Muscle of back (tissue), 13 donors: Measurements from ENCODE around the gene KERA. TPM values are rescaled to one million over a fixed set of nuclear protein-coding genes. Genes with fewer than 3 reads are reported as not detected.
"Not testable (repeated sequence)": the region's sequence is repeated elsewhere in the genome, so short reads cannot be mapped to it uniquely, and the experiment has no call there.

Source experiments
- DNase-seq, 3 donors: peaks; one replicate each; pipeline versions ENCODE4 v3.0.0 to v3.0.0-alpha.2; 2013
- long read RNA-seq, 9 donors: transcript quantifications; one replicate each; lab custom pipeline, GENCODE V29; 2026
- polyA plus RNA-seq, 10 donors: library from polyadenylated mRNA; unstranded; fragments of 120-200 nt; gene quantifications; one replicate each; pipeline ENCODE4 v1.2.1, GENCODE V29; 2013; ENCODE audit not compliant: insufficient read length in 10 of 10

KERA gene, protein sequence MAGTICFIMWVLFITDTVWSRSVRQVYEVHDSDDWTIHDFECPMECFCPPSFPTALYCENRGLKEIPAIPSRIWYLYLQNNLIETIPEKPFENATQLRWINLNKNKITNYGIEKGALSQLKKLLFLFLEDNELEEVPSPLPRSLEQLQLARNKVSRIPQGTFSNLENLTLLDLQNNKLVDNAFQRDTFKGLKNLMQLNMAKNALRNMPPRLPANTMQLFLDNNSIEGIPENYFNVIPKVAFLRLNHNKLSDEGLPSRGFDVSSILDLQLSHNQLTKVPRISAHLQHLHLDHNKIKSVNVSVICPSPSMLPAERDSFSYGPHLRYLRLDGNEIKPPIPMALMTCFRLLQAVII
- 100 to 1,000 TPM in 5 of 10 donors, 10 to 100 TPM in 5; 14.8 to 197 (median 87.1) TPM for polyA plus RNA-seq
- long read RNA-seq, donor 1, transcript KERA-201 (3 exons, 2,162 nt) = major isoform, 43 of 73 reads
- long read RNA-seq, donor 1, partial matches to known transcripts = 25 of 73 reads
- long read RNA-seq, donor 1, other reads (novel, unspliced or antisense) = 5 of 73 reads
- long read RNA-seq, donor 2, transcript KERA-201 (3 exons, 2,162 nt) = major isoform, 20 of 38 reads
- long read RNA-seq, donor 2, partial matches to known transcripts = 18 of 38 reads
- long read RNA-seq, donor 2, other reads (novel, unspliced or antisense) = 0 of 38 reads
- long read RNA-seq, donor 3 = 0 reads
- long read RNA-seq, donor 4, transcript KERA-201 (3 exons, 2,162 nt) = major isoform, 47 of 73 reads
- long read RNA-seq, donor 4, partial matches to known transcripts = 26 of 73 reads
- long read RNA-seq, donor 4, other reads (novel, unspliced or antisense) = 0 of 73 reads
- long read RNA-seq, donor 5, transcript KERA-201 (3 exons, 2,162 nt) = major isoform, 26 of 56 reads
- long read RNA-seq, donor 5, partial matches to known transcripts = 30 of 56 reads
- long read RNA-seq, donor 5, other reads (novel, unspliced or antisense) = 0 of 56 reads
- long read RNA-seq, donor 6, transcript KERA-201 (3 exons, 2,162 nt) = major isoform, 46 of 64 reads
- long read RNA-seq, donor 6, partial matches to known transcripts = 18 of 64 reads
- long read RNA-seq, donor 6, other reads (novel, unspliced or antisense) = 0 of 64 reads
- long read RNA-seq, donor 7, transcript KERA-201 (3 exons, 2,162 nt) = major isoform, 31 of 44 reads
- long read RNA-seq, donor 7, partial matches to known transcripts = 13 of 44 reads
- long read RNA-seq, donor 7, other reads (novel, unspliced or antisense) = 0 of 44 reads
- long read RNA-seq, donor 8, transcript KERA-201 (3 exons, 2,162 nt) = major isoform, 13 of 45 reads
- long read RNA-seq, donor 8, partial matches to known transcripts = 32 of 45 reads
- long read RNA-seq, donor 8, other reads (novel, unspliced or antisense) = 0 of 45 reads
- long read RNA-seq, donor 9, partial matches to known transcripts = 0 of 1 reads
- long read RNA-seq, donor 9, other reads (novel, unspliced or antisense) = 0 of 1 reads

DNA sequence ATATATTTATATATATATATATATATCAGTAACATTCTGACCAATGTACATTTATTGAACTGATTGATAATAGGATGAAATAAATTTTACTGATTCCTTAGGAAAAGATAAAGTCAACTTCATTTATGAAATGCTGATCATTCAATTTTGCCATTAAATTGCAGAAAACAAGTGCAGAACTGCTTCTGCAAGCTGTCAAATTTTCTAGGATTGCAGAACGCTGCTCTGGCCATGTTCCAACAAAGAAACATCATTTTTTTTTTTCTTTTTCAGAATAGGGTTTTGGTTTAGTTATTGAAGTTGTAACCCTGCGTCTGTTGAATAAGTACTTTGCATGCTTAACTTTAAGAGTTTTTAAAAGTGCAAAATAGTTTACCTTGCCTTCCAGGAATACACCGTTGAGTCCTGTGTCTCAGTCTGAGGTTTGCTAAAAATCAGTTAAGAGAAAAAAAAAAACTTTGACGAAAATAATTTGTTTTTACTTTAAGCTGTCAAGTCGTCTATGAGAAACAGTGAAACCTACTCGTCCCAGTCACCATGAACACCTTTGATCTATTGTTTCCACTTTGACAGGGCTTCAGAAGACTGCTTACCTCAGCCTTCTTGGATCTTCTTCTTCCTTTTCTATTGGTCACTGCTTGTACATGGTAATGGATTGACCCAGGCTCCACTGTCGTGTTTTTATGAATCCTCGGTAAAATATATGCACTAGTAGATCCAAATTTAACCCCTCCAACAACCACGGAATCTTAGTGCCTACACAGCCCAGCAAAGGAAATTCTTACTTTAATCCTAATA, at the start of gene KERA:
Gene KERA (minus strand): TSS at position 657 of the 798 bp plus-strand sequence. CDS start 1,743 bp downstream, outside the sequence.
- peak in 2 of 3 donors; percentile 49 to 67 for DNase-seq

DNA sequence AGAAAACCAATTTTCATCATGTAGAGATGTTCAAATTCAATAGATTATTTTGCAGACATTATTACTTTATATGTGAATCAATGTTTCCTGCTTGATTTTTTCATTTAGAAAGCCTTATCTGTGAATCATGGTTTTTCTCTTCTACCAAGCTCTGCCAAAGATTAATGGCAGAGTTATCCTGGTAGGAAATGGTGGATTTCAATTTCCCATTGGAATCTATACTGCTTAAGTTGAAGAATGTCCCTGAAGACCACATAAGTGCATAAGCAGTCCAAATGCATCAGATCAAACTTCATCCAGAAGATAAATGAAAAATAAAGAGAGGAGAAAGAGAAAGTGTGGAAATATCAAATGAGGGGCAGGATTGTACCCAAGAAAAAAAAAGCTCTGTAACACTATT, 48.5 kb upstream of the KERA start:
- DNase-seq = no peak

DNA sequence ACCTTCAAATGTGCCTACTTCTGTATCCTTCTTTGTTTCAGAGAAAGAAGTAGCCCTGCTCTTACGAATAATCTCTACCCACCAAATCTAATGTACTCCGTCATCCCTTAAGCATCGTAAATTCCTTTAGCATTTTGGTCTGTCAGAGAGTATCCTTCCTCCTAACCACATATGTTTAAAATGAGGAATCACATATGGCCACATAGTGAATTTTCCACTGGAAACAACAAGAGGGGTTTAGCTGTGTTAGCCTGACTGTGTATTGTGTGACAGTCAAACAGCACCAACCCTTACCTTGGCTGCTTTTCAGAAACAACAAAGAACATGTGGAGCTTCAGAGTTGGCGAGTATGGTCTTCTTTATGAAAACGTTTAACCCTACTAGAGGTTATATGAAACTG, 48.0 kb upstream of the KERA start:
- peak in 2 of 3 donors; percentile 57 to 58 for DNase-seq

DNA sequence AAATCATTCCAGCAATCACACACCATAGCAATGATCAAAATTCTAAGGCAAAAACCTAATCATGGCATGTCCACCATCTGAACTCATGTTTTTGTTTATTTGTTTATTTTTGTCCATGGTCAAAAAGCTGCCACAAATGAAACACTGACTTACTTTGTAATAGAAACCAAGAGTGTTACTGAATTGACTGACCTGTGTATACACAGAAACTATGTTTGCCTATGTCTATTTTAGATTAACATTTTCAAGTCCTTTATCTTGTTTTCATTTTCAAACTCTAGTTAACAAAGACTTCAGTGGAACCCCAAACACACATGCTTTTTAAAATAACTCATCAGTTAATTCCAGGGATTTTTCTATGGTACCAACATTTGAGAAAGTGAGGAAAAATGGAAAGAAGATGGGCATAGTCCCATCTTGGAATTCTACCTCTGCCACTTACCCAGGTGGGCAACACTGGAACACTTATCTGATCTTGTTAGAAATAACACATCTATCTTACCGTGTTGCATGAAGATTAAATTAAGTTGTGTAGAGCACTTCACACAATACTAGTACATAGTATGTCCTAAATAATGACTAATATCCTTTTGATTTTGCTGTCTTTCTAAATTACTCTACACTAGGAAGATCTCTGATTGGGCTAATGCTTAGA, 47.1 kb upstream of the KERA start:
- no peak for DNase-seq

DNA sequence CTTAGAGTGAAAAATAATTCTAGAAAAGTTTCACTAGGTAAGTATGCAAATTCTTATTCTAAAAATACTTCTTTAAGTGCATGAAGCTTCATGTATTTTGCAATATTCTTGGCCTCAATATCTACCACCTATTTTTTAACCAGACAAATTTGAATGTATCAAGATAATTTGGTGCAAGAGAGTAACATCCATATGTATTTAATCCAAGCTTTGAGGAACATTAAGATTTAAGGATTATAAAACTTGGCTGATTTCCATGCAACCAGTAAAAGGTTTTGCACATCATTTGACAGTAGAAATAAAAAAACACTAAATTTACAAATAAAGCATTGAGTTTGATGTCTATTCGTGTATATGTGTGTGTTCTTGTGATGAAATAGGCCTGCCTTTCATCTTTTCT, 45.8 kb upstream of the KERA start:
- no peak for DNase-seq

DNA sequence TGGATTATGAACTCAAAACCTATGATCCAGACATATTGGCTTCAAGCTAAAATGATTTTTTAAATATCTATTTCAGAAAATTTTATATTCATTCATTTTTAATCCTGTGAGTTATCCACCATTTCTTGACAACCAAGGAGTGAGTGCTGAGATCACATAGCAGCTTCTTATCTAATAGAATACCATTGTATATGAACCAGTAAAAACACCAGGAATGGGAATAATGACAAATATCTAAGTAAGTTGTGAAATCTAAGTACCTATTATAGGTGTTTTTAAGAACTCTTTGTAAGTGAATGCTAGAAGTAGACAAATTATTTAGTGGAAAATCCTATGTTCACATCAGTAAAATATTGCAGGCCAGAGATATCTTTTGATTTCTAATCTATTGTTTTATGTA, 45.3 kb upstream of the KERA start:
- no peak for DNase-seq

DNA sequence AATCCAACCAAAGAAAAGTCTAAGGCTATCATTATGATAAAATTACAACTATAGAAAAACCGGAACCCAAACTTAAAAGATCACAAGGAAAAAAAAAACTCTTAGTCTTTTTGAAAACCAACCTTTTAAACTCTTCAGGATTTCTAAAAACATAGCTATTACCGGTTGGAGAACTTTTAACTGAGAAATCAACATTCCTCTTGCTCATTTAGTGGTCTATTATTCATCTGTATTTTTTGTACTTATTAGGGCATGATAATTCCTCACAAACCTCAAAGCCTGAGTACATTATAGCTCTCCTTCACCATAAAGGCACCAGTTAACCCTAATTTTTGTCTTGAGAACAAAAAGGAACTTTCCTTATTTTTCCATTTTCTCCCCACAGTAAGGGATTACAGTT, 43.1 kb upstream of the KERA start:
- no peak for DNase-seq

DNA sequence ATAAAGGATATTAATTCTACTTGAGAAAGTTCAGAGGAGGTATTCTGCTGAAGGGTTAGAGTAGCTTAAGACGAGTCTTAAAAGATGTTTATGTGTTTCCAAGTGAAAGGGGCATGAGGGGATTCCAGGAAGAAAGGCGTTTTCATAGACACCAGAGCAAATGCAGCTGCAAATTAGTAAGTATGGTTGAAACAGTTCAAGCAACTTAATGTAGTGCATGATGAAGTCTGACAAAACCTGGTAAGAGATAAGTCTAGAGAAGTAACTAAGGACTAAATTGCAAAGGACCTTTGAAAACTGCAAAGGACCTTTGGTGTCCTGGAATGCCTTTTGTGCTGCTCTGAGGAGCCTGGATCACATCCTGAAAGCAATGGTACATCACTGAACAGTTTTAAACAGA, 42.0 kb upstream of the KERA start:
- no peak for DNase-seq

DNA sequence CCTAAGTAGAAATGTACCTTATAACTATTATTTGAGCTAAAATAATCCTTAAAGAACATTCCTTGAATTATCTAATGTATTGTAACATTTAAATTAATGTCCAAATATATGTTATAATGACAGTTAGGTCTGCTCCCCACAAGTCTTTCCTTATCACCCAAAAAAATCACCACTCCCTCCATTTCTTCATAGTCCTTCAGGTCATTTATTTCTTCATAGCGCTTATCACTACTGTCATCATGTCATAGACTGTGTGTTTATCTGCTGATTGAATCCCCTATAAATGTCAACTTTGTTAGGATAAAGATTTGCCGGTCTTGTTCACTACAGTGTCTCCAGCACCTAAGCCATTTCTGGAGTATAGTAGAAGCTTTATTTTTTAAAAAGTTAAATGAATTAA, 41.5 kb upstream of the KERA start:
- DNase-seq = no peak

DNA sequence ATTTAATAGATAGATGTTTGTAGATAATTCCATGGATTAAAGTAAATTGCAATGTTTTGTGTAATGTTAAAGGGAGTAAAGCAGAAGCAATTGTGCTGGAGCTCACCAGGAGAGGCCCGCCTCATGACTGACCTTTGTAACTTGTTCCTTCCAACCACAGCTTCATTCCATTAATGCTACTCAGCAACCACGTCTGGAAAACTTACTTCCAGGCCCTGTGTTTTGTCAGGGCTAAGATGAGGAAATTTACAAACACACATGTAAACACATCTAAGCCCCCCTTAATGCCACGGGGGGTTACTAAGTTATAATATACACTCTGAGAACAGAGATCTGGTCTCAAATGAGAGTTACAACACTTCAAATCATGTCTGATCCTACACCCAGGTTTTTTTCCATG, 41.1 kb upstream of the KERA start:
- peak in 1 of 3 donors; percentile 82 for DNase-seq

DNA sequence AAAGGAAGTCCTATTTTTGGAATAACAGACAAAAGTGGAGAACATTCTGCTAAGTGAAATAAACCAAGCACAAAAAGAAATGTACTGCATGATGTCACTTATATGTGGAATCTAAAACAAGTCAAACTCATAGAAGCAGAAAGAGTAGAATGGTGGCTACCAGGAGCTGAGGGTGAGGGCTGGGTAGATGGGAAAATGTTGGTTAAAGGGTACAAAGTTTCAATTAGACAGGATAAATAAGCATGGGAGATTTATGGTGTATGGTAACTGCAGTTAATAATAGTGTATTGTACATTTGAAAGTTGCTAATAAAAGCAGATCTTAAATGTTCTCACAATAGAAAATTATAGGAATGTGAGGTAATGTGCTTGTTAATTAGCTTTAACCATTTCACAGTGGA, 40.6 kb upstream of the KERA start:
- no peak for DNase-seq

DNA sequence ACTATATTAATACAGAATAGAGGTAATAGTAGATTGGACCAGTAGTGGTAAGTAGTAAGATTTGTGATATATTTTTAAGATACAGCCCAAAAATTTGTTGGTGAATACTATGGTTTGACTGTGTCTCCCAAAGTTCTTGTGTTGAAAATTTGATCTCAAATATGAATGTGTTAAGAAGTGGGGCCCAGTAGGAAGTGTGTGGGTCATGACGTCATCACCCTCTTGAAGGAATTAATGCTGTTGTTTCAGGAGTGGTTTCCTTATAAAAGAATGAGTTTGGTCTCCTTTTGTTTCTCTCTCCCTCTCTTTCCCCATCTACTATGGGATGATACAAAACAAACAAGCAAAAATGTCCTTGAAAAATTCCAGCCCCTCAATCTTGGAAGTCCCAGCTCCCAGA, 37.1 kb upstream of the KERA start:
- no peak for DNase-seq

DNA sequence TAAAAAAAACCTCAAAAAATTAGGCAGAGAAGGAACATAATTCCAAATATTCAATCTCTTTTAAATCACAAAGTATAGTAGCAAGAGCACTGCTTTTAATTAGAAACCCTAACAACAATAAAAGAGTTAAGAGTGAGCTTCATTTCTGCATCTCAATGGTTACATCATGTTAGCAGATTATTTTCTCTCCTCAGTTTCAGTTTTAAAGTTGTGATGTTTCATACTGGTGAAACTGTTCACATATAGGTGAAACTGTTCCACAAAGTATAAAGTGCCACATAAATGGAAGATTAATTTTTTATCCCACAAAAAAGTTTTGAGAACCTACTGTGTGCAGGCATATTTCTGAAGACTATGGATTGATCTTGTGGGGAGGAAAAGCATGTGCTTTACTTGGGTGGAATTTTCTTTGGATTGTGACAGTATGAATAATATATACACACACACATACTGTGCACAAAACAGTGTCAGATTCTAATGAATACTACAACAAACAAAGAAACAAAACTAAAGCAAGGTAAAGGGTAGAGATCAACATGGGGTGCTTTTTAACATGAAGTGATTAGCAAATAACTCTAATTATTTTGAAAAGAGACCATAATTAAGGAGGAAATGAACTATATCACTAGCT, 36.3 kb upstream of the KERA start:
- no peak for DNase-seq

DNA sequence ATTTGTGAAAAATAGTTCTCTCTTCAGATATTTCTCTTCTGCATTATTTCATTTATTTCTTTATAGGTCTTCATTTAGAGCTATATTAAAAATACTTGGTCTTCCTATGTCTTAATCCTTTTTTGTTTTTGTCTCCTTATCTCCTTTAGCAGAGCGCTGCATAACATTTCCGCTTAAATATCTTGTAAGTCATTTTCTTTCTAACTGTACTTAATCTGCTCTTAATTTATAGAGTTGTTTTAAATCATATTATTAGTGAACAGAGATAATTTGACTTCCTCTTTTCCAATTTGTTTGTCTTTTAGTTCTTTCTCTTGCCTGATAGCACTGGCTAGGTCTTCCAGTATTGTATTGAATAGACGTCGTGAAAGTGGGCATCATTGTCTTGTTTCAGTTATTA, 35.5 kb upstream of the KERA start:
- DNase-seq = no peak

DNA sequence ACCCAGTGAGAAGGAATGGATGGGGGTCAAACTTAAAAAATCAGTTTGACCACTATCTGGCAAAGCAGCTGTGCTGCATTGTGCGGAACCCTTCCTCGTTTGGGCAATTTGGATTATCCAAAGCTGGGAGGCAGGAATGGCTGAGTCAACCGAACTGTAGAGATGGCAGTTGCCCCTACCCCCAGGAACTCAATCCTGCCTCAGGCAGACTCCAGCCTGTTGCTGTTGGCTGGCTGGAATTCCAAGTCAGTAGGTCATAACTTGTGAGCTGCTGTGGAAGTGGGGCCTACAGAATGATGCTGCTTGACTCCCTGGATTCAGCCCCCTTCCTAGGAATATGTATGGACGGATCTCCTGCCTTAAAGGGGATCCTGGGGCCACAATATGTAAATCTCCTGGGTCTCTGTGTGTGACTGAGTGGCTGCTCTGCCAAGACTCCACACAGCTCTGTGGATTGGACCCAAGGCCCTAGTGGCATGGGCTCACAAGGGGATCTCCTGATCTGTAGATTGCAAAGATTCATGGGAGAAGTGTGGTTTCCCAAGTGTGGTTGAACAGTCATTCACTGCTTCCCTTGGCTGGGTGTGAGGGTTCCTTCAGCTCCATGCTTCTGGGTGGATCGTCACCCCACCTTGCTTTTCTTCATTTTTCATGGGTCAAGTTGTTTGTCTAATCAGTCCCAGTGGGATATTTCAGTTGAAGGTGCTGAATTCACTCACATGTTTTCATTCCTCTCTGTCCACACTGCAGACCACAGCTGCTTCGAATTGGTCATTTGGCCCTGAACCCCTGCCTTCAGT, 34.3 kb upstream of the KERA start:
- no peak for DNase-seq

DNA sequence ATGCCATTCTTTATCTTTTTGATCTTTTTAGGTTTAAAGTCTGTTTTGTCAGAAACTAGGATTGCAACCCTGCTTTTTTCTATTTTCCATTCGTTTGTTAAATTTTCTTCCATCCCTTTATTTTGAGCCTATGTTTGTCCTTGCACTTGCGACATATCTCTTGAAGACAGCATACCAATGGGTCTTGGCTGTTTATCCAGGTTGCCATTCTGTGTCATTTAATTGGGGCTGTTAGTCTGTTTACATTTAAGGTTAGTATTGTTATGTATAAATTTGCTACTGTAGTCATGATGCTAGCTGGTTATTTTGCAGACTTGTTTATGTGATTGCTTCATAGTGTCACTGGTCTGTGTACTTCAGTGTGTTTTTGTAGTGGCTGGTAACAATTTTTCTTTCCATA, 32.1 kb upstream of the KERA start:
- not testable (repeated sequence) for DNase-seq

DNA sequence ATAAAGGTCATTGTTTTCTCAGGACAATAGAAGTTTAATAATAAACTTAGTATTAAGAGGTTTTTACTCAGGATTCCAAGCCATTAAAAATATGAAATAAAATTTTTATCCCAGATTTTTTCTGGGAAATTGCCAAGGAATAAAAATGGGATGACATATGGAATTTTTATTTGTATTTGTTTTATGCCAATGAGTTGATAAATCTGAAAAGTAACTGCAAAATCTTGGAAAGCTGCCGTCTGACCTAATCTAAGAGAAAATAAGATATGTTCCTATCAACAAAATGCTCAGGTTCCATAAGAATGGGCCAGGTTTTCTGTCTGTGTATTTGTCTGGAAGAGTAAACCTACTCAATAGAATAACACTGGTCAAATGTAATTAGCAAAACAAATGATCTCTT, 22.2 kb upstream of the KERA start:
- peak in 1 of 3 donors; percentile 56 for DNase-seq

DNA sequence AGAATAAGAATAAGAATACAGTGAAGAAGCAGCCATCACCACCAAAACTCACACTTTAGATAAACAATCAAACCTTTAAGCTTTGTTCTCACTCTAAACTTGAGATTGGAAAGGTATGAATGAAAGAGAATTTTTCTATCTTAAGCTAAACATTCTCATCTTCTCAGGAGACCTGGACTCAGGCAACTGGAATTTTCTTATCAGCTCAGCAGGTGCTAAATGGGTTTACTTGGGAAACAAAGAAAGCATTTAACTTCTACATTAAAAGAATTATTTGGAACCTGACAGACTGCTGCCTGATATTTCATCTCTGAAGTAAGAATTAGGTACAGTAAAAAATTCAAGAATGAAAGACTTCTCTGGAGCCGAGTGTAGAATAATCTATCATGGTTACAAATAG, 20.7 kb upstream of the KERA start:
- no peak for DNase-seq
